ENCODE results near the gene ANKRD12. TPM values are rescaled to one million over a fixed set of nuclear protein-coding genes. Genes with fewer than 3 reads are reported as not detected.

The ANKRD12 gene
- total and polyA plus RNA-seq, 4 donors, result 2.7 to 59.7 (median 17.3) TPM

- Histone ChIP-seq H3K9me3 (ENCODE audit: control insufficient read depth in 4 of 4, low read length in 3 of 4) (no peaks in the 10 kb centered on the region), H3K27me3 (ENCODE audit: control insufficient read depth in 4 of 4, insufficient read depth in 4 of 4, low read length in 3 of 4) (no peaks in the 10 kb centered on the region), H3K4me1 (ENCODE audit: control insufficient read depth in 4 of 4, insufficient read depth in 4 of 4, low read length in 3 of 4) (peaks cover 0 to 1% (median 0%) of the 10 kb centered on the region in 4 donors), H3K36me3 (ENCODE audit: control insufficient read depth in 4 of 4, insufficient read depth in 3 of 4, low read depth in 1 of 4, low read length in 3 of 4) (peaks cover 2 to 11% (median 3%) of the 10 kb centered on the region in 4 donors), H3K4me3 (ENCODE audit: low read depth in 1 of 3, low read length in 3 of 3) (no peak overlapping the region), H3K27ac (ENCODE audit: low read depth in 1 of 2, low read length in 2 of 2) (no peak overlapping the region), H3K9ac (ENCODE audit: low read depth in 1 of 2, low read length in 2 of 2) (no peak overlapping the region)
- no peak for DNase-seq (ENCODE audit: low spot score)
- WGBS, result 91% methylated on average over 3 of the region's 3 CpGs
- no peak for TF ChIP-seq RXRA (IDR thresholded peaks at IDR 0.05)
- TF ChIP-seq EGR1 (IDR thresholded peaks at IDR 0.05; ENCODE audit: low read depth in 2 of 2), result no peak
Measured at GRCh38 chr18:9181275-9181674, 44.7 kb downstream of the ANKRD12 start.

- DNase-seq (ENCODE audit: low spot score), result no peak
- H3K27ac ChIP-seq (ENCODE audit: low read depth in 1 of 2, low read length in 2 of 2), result no peak overlapping the region
- peaks cover 0 to 8% (median 3%) of the 10 kb centered on the region in 4 donors for H3K36me3 ChIP-seq (ENCODE audit: control insufficient read depth in 4 of 4, insufficient read depth in 3 of 4, low read depth in 1 of 4, low read length in 3 of 4)
- no peak for TF ChIP-seq HNF4G (IDR thresholded peaks at IDR 0.05)
- TF ChIP-seq YY1 (IDR thresholded peaks at IDR 0.05), result no peak
- TF ChIP-seq SP1 (IDR thresholded peaks at IDR 0.05), result no peak
- TF ChIP-seq JUND (IDR thresholded peaks at IDR 0.05), result no peak
- no peak for TF ChIP-seq RXRA (IDR thresholded peaks at IDR 0.05)
- TF ChIP-seq EGR1 (IDR thresholded peaks at IDR 0.05; ENCODE audit: low read depth in 2 of 2), result no peak
- TF ChIP-seq TAF1 (conservative IDR thresholded peaks at IDR 0.05), result no peak
- no peak for TF ChIP-seq RAD21 (IDR thresholded peaks at IDR 0.05)
- TF ChIP-seq, protein P1, sequence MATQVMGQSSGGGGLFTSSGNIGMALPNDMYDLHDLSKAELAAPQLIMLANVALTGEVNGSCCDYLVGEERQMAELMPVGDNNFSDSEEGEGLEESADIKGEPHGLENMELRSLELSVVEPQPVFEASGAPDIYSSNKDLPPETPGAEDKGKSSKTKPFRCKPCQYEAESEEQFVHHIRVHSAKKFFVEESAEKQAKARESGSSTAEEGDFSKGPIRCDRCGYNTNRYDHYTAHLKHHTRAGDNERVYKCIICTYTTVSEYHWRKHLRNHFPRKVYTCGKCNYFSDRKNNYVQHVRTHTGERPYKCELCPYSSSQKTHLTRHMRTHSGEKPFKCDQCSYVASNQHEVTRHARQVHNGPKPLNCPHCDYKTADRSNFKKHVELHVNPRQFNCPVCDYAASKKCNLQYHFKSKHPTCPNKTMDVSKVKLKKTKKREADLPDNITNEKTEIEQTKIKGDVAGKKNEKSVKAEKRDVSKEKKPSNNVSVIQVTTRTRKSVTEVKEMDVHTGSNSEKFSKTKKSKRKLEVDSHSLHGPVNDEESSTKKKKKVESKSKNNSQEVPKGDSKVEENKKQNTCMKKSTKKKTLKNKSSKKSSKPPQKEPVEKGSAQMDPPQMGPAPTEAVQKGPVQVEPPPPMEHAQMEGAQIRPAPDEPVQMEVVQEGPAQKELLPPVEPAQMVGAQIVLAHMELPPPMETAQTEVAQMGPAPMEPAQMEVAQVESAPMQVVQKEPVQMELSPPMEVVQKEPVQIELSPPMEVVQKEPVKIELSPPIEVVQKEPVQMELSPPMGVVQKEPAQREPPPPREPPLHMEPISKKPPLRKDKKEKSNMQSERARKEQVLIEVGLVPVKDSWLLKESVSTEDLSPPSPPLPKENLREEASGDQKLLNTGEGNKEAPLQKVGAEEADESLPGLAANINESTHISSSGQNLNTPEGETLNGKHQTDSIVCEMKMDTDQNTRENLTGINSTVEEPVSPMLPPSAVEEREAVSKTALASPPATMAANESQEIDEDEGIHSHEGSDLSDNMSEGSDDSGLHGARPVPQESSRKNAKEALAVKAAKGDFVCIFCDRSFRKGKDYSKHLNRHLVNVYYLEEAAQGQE (IDR thresholded peaks at IDR 0.05), result no peak
- TF ChIP-seq NR2F2 (IDR thresholded peaks at IDR 0.05), result no peak
- TF ChIP-seq MAX (IDR thresholded peaks at IDR 0.05), result no peak
- no peak for TF ChIP-seq GABPA (IDR thresholded peaks at IDR 0.05 in 1 of 2, conservative IDR thresholded peaks at IDR 0.05 in 1 of 2)
- no peak for TF ChIP-seq HNF4A (conservative IDR thresholded peaks at IDR 0.05)
- TF ChIP-seq FOXA2 (IDR thresholded peaks at IDR 0.05), result no peak
- no peak for TF ChIP-seq FOXA1 (IDR thresholded peaks at IDR 0.05)
- no peak for TF ChIP-seq ZBTB33 (IDR thresholded peaks at IDR 0.05)
- no peak for TF ChIP-seq CTCF (IDR thresholded peaks at IDR 0.05; ENCODE audit: low read depth, low read length, missing input control)
- TF ChIP-seq, protein P2, sequence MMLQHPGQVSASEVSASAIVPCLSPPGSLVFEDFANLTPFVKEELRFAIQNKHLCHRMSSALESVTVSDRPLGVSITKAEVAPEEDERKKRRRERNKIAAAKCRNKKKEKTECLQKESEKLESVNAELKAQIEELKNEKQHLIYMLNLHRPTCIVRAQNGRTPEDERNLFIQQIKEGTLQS (IDR thresholded peaks at IDR 0.05), result no peak
- WGBS, result 86% methylated on average over 5 of the region's 5 CpGs
- H3K4me1 ChIP-seq (ENCODE audit: control insufficient read depth in 4 of 4, insufficient read depth in 4 of 4, low read length in 3 of 4), result no peaks in the 10 kb centered on the region
- H3K4me3 ChIP-seq (ENCODE audit: low read depth in 1 of 3, low read length in 3 of 3), result no peak overlapping the region
- H3K27me3 ChIP-seq (ENCODE audit: control insufficient read depth in 4 of 4, insufficient read depth in 4 of 4, low read length in 3 of 4), result no peaks in the 10 kb centered on the region
- no peak overlapping the region for H3K9ac ChIP-seq (ENCODE audit: low read depth in 1 of 2, low read length in 2 of 2)
- no peaks in the 10 kb centered on the region for H3K9me3 ChIP-seq (ENCODE audit: control insufficient read depth in 4 of 4, low read length in 3 of 4)
Measured at GRCh38 chr18:9182852-9183399, 46.3 kb downstream of the ANKRD12 start.

Data from liver (tissue), 9 donors.